Ishikawa (cell line): ENCODE measurements around the gene ADGRG1.
A peak's percentile ranks its signal among the peaks of the same experiment; 100 is the strongest.

Experiments
- CEBPB ChIP-seq: IDR thresholded peaks from 2 replicates; pipeline ENCODE4 v1.6.1; 2012
- CREB1 ChIP-seq: IDR thresholded peaks from 2 replicates; pipeline ENCODE4 v1.6.1; 2012; ENCODE audit warnings: low read depth
- EGR1 ChIP-seq: IDR thresholded peaks from 2 replicates; pipeline ENCODE4 v1.6.1; 2012
- EP300 ChIP-seq: IDR thresholded peaks from 2 replicates; pipeline ENCODE4 v1.6.1; 2012; ENCODE audit warnings: borderline replicate concordance
- FOXM1 ChIP-seq: IDR thresholded peaks from 2 replicates; pipeline ENCODE4 v1.6.1; 2012; ENCODE audit warnings: low read depth, borderline replicate concordance
- NFIC ChIP-seq: IDR thresholded peaks from 2 replicates; pipeline ENCODE4 v1.6.1; 2012
- RAD21 ChIP-seq: IDR thresholded peaks from 2 replicates; pipeline ENCODE4 v1.6.1; 2012; ENCODE audit warnings: low read depth
- REST ChIP-seq: IDR thresholded peaks from 2 replicates; pipeline ENCODE4 v1.6.1; 2012; ENCODE audit warnings: low read depth, mild to moderate bottlenecking
- TAF1 ChIP-seq: IDR thresholded peaks from 2 replicates; pipeline ENCODE4 v1.6.1; 2012; ENCODE audit warnings: low read depth, mild to moderate bottlenecking
- TCF12 ChIP-seq: IDR thresholded peaks from 2 replicates; pipeline ENCODE4 v1.6.1; 2012; ENCODE audit warnings: low read depth
- TEAD4 ChIP-seq: IDR thresholded peaks from 2 replicates; pipeline ENCODE4 v1.6.1; 2012
- USF1 ChIP-seq: IDR thresholded peaks from 2 replicates; pipeline ENCODE4 v1.6.1; 2012
- YY1 ChIP-seq: IDR thresholded peaks from 2 replicates; pipeline ENCODE4 v1.6.1; 2012; ENCODE audit warnings: low read depth
- ZBTB7A ChIP-seq: IDR thresholded peaks from 2 replicates; pipeline ENCODE4 v1.6.1; 2012; ENCODE audit warnings: low read depth
- TF ChIP-seq, protein P1 (sequence below): IDR thresholded peaks from 2 replicates; pipeline ENCODE4 v1.6.1; 2012

The ADGRG1 gene

DNA sequence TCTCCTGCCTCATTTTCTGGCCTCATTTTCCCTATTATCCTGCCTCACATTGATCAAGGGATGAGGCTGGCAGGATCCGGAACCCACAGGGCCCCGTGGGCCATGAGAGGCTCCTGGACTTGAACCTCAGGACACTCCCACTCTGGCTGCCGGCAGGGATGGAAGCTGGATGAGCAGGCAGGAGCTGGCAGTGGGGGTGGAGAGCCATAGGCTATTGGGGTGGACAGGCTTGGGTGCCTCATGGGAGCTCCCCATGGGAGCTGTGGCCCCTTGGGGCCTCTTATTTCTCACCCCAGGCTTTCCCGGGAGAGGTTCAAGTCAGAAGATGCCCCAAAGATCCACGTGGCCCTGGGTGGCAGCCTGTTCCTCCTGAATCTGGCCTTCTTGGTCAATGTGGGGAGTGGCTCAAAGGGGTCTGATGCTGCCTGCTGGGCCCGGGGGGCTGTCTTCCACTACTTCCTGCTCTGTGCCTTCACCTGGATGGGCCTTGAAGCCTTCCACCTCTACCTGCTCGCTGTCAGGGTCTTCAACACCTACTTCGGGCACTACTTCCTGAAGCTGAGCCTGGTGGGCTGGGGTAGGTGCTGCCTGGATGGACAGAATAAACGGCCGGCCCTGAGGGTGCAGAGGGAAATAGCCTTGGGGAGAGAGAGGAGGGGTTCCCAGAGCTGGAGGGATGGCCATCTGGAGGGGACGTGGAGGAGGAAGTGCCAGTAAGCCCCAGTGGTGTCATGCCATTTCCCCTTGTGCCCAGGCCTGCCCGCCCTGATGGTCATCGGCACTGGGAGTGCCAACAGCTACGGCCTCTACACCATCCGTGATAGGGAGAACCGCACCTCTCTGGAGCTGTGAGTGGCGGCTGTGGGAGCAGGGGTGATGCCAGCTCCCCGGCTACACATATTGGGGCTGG, 55.5 kb downstream of the ADGRG1 start:
- TF ChIP-seq TAF1, result no peak

GRCh38 chr16:57684626-57685358, 56.4 kb downstream of the ADGRG1 start:
- TF ChIP-seq EP300 (no peak), ZBTB7A (no peak), RAD21 (no peak), YY1 (no peak), REST (no peak), CREB1 (no peak), TEAD4 (no peak)
- TF ChIP-seq, protein P1, sequence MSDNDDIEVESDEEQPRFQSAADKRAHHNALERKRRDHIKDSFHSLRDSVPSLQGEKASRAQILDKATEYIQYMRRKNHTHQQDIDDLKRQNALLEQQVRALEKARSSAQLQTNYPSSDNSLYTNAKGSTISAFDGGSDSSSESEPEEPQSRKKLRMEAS, result no peak

GRCh38 chr16:57685633-57686032, 57.2 kb downstream of the ADGRG1 start:
- TF ChIP-seq ZBTB7A (no peak), TAF1 (no peak), FOXM1 (no peak), EGR1 (no peak), CEBPB (no peak), TEAD4 (no peak), EP300 (no peak), YY1 (no peak), TCF12 (no peak), CREB1 (no peak), RAD21 (no peak), REST (no peak), USF1 (no peak)
- TF ChIP-seq, protein P1, result no peak

DNA sequence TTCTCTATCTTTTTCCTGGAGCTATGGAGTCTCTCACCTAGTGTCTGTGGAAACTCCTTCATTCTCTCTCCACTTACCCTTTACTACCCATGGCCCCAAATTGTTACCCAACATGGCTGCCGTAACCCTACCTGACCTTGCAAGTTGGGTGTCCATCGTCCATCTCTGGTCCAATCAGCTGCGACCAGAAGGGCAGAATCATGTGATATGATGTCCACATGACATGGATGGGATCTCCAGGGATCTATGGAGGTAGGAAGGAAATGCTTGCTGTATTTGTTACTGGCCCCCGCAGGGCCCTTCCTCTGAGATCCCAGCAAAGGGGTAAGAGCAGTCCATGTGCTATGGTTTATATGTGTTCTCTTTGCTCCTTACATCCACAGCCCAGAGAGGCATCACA, 58.1 kb downstream of the ADGRG1 start:
- TF ChIP-seq FOXM1 (no peak), USF1 (peak; percentile 57; the same call in 1 of the 2 replicates)

- no peak for TF ChIP-seq EP300
- TF ChIP-seq USF1, result no peak
- TF ChIP-seq TAF1, result no peak
- TF ChIP-seq EGR1, result no peak
- TF ChIP-seq NFIC, result no peak
- no peak for TF ChIP-seq CEBPB
- TF ChIP-seq REST, result no peak
- no peak for TF ChIP-seq YY1
- TF ChIP-seq CREB1, result no peak
- TF ChIP-seq, protein P1, result no peak
- TF ChIP-seq RAD21, result no peak
- no peak for TF ChIP-seq TCF12
- no peak for TF ChIP-seq FOXM1
Observed at GRCh38 chr16:57687363-57687929, 59.0 kb downstream of the ADGRG1 start.
